NB4 (cell line): ENCODE data around the gene MRTFA.
A peak's percentile ranks its signal among the peaks of the same experiment; 100 is the strongest.
"Not testable (repeated sequence)": the region's sequence is repeated elsewhere in the genome, so short reads cannot be mapped to it uniquely, and the experiment has no call there.

ENCODE experiments used
- DNase-seq: peaks from one replicate; pipeline ENCODE4 v3.0.0; 2010; ENCODE audit warnings: low read depth
- H3K4me3 ChIP-seq: one replicate; pipeline ENCODE4 v1.5.1; 2011; ENCODE audit warnings: mild to moderate bottlenecking, low read depth, low read length, moderate library complexity
- MYC ChIP-seq: IDR thresholded peaks from 2 replicates; pipeline ENCODE4 v1.6.1; 2011; ENCODE audit warnings: low read depth, low read length
- POLR2A ChIP-seq: IDR thresholded peaks from 2 replicates; pipeline ENCODE4 v1.6.1; 2011; ENCODE audit warnings: mild to moderate bottlenecking; ENCODE audit not compliant: insufficient read length; ENCODE audit errors: extremely low read depth
- TF ChIP-seq, protein P1 (sequence below): IDR thresholded peaks from 2 replicates; pipeline ENCODE4 v1.6.1; 2011; ENCODE audit warnings: low read depth, low read length
- TF ChIP-seq, protein P2 (sequence below): IDR thresholded peaks from one replicate; pipeline ENCODE4 v1.5.1; 2012; ENCODE audit warnings: low read depth, low read length

MRTFA gene

DNA sequence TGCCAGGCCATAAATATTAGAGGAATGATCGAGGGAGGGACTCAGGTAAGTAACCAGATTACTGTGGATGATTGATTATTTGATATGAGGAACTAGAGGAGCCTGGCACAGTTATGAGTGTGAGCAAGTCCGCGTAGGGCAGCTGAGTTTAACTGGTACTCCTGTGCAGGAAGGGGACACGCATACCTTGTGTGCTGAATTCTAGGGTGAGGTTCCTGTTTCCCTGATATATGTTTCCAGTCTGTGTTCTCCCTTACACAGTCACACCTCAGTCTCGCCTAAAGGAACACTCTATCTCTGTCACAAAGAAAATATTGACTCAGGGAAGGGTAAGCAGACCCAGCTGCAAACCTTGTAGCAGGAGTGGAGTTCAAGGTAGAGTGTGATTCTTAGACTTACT is 248.8 kb downstream of the MRTFA start:
- TF ChIP-seq, protein P1, sequence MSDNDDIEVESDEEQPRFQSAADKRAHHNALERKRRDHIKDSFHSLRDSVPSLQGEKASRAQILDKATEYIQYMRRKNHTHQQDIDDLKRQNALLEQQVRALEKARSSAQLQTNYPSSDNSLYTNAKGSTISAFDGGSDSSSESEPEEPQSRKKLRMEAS, result no peak
- TF ChIP-seq MYC (no peak), POLR2A (no peak)
- TF ChIP-seq, protein P2, sequence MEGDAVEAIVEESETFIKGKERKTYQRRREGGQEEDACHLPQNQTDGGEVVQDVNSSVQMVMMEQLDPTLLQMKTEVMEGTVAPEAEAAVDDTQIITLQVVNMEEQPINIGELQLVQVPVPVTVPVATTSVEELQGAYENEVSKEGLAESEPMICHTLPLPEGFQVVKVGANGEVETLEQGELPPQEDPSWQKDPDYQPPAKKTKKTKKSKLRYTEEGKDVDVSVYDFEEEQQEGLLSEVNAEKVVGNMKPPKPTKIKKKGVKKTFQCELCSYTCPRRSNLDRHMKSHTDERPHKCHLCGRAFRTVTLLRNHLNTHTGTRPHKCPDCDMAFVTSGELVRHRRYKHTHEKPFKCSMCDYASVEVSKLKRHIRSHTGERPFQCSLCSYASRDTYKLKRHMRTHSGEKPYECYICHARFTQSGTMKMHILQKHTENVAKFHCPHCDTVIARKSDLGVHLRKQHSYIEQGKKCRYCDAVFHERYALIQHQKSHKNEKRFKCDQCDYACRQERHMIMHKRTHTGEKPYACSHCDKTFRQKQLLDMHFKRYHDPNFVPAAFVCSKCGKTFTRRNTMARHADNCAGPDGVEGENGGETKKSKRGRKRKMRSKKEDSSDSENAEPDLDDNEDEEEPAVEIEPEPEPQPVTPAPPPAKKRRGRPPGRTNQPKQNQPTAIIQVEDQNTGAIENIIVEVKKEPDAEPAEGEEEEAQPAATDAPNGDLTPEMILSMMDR, result no peak
- no peak overlapping the region for H3K4me3 ChIP-seq
- DNase-seq, result no peak

DNA sequence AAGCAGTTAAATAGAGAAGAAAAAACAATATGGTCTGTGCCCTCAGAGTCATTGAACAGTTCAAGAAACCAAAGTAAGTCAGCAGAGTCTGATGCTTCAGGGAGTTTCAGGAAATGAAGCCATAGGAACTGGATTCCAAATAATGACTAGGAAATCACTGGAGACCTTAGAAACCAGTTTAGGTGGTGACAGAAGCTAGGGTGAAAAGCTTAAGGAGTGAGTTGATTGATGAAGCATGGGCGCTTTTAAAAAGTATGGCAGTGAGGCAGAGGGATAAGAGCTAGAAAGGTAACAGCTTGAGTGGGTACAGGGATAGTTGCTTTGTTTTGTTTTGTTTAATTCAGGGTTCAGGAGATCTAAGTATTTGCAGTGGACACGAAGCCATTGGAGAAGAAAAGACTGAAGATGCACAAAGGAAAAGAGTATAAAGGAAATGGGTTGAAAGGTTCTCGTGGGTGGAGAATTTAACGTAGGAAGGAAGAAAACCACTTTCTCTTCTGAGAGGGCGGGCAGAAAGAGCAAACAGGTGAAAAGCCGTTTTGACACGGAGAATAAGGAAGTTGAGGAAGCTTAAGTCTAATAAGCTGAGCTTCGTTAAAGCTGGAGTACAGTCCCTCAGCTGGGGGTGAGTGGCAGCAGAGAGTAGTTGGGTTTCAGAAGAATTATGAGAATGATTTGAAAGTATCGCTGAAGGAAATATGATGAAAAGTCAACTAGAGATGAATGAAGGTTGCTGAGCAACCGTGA is 251.3 kb downstream of the MRTFA start:
- DNase-seq, result peak; percentile 65
- H3K4me3 ChIP-seq, result peak overlapping the region; percentile 7
- TF ChIP-seq, protein P1, result no peak
- TF ChIP-seq POLR2A, result no peak
- TF ChIP-seq, protein P2, result no peak
- TF ChIP-seq MYC, result no peak

DNA sequence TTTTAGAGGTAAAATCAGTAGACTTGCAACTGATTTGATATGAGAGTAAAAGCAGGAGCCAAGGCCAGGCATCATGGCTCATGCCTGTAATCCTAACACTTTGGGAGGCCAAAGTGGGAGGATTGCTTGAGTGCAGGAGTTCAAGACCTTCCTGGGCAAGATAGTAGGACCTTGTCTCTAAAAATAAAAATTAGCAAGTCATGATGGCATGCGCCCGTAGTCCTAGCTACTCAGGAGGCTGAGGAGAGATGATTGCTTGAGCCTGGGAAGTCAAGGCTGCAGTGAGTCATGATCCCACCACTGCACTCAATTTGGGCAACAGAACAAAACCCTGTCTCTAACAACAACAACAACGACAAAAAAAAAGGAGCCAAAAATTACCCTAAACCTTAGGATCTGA is 252.6 kb downstream of the MRTFA start:
- DNase-seq, result no peak
- H3K4me3 ChIP-seq, result no peak overlapping the region
- TF ChIP-seq, protein P2, result no peak
- TF ChIP-seq POLR2A, result no peak
- no peak for TF ChIP-seq MYC
- TF ChIP-seq, protein P1, result no peak

DNA sequence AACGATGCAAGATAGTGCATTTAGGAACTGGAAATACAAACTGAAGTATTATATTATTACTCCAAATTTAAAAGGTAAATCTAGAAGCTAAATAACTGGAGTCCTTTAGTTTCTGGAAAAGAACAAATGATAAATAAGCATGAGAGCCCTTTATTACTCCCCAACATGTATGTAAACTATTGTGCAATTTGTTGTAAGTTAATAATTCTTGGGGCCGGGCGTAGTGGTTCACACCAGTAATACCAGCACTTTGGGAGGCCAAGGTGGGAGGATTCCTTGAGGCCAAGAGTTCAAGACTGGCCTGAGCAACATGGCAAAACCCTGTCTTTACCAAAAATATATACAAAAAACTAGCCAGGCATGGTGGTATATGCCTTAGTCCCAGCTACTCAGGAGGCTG is 255.1 kb downstream of the MRTFA start:
- no peak for DNase-seq
- TF ChIP-seq, protein P2, result no peak
- no peak for TF ChIP-seq MYC
- TF ChIP-seq, protein P1, result no peak
- no peak for TF ChIP-seq POLR2A
- no peak overlapping the region for H3K4me3 ChIP-seq

DNA sequence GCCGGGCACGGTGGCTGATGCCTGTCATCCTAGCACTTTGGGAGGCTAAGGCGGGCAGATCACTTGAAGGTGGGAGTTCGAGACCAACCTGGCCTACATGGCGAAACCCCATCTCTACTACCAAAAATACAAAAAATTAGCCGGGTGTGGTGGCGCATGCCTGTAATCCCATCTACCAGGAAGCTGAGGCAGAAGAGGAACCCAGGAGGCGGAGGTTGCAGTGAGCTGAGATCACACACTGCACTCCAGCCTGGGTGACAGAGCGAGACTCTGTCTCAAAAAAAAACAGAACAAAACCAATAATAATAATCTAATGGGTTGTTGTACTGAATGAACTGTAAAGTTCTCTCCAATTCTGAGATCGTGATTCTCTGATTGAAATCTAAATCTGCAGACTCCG is 258.1 kb downstream of the MRTFA start:
- not testable (repeated sequence) for DNase-seq

DNA sequence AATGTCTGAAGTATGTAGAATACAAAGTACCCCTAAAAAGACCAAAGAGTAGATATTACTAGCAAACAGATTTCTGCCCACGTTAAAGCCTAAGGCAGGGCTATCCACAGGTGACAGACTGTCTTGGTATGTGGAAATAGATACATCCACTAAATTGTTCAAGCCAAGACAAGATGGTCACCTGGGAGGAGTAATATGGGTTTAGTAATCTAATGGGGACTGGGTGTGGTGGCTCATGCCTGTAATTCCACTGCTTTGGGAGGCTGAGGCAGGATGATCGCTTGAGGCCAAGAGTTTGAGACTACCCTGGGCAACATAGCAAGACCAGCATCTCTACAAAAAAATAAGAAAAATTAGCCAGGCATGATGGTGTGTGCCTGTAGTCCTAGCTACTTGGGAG is 258.6 kb downstream of the MRTFA start:
- no peak overlapping the region for H3K4me3 ChIP-seq
- TF ChIP-seq, protein P1, result no peak
- TF ChIP-seq MYC (no peak), POLR2A (no peak)
- TF ChIP-seq, protein P2, result no peak
- DNase-seq, result no peak

More for the DNA sequence above, 258.1 kb downstream of the MRTFA start:
- H3K4me3 ChIP-seq, result not testable (repeated sequence)
